Endothelial cell of umbilical vein (primary cell): ENCODE data around the gene CDH2. TPM values are rescaled to one million over a fixed set of nuclear protein-coding genes. Genes with fewer than 3 reads are reported as not detected.

Experiments
- BruUV-seq: library from RNA; stranded (reverse); fragments of 400-500 nt; replicated peaks from 2 replicates; lab custom pipeline; 2021; lab: Mats Ljungman, UMichigan
- CTCF ChIA-PET: fragments of 300-600, 350-600 bp; sonication (Branson Sonifier 250); formaldehyde crosslinking; loops from one replicate; lab custom pipeline; 2021; ENCODE audit warnings: antibody characterized with exemption, inconsistent platforms; lab: Charles Lee
- POLR2A ChIA-PET: fragments of 300-600, 350-600 bp; sonication (Branson Sonifier 250); formaldehyde crosslinking; loops from one replicate; lab custom pipeline; 2021; ENCODE audit warnings: antibody characterized with exemption, inconsistent platforms; lab: Charles Lee
- DNase-seq: peaks from one replicate; pipeline ENCODE4 v3.0.0-alpha.2; 2011; ENCODE audit warnings: low read depth, low spot score
- FAIRE-seq: peaks from 2 replicates; lab custom pipeline; 2011; peaks lifted over from hg19 to GRCh38; lab: Jason Lieb, UNC
- H2AFZ ChIP-seq: 2 replicates; pipeline ENCODE4 v1.6.0; 2012; ENCODE audit warnings: low read depth, low read length, control low read depth, inconsistent platforms
- H3K27ac ChIP-seq: 2 replicates; pipeline ENCODE4 v1.5.1; 2011; ENCODE audit warnings: low read depth, mild to moderate bottlenecking, control low read depth, low read length, moderate library complexity; ENCODE audit not compliant: insufficient read depth
- H3K27me3 ChIP-seq, 2 experiments: 2 replicates each; pipeline versions ENCODE4 v1.6.0 to v1.6.1; 2011; ENCODE audit warnings: low read length in 2 of 2, mixed read lengths in 1 of 2; ENCODE audit not compliant: control insufficient read depth in 2 of 2, insufficient read depth in 2 of 2
- H3K36me3 ChIP-seq, 2 experiments: 2 replicates in 1 of 2; 3 replicates in 1 of 2; pipeline ENCODE4 v1.5.1; 2011; ENCODE audit warnings: low read length in 2 of 2, mild to moderate bottlenecking in 1 of 2, moderate library complexity in 1 of 2; ENCODE audit not compliant: control insufficient read depth in 2 of 2, insufficient read depth in 2 of 2; ENCODE audit errors: extremely low read depth in 1 of 2
- H3K4me1 ChIP-seq: 3 replicates; pipeline ENCODE4 v1.5.1; 2011; ENCODE audit warnings: mild to moderate bottlenecking, low read length; ENCODE audit not compliant: control insufficient read depth, insufficient read depth; ENCODE audit errors: extremely low read depth
- H3K4me2 ChIP-seq: 2 replicates; pipeline ENCODE4 v1.6.1; 2011; ENCODE audit warnings: low read length, control low read depth, mixed read lengths; ENCODE audit not compliant: insufficient read depth
- H3K4me3 ChIP-seq, 3 experiments: fragments of 200-600 bp in 1 of 3; sonication (generic), shearing (Covaris generic) in 1 of 3; replicated peaks in 1 of 3; 2 replicates each; pipeline ENCODE4 v1.5.1; 2011 to 2016; ENCODE audit warnings: control low read depth in 3 of 3, low read length in 3 of 3, mild to moderate bottlenecking in 2 of 3, inconsistent platforms in 1 of 3, low read depth in 1 of 3, moderate library complexity in 1 of 3; ENCODE audit not compliant: insufficient read depth in 1 of 3
- H3K79me2 ChIP-seq: 2 replicates; pipeline ENCODE4 v1.6.0; 2012; ENCODE audit warnings: low read length, inconsistent platforms; ENCODE audit not compliant: control insufficient read depth, insufficient read depth
- H3K9ac ChIP-seq: replicated peaks from 2 replicates; pipeline ENCODE3; 2011; ENCODE audit warnings: low read length, control low read depth; ENCODE audit not compliant: insufficient read depth; ENCODE audit errors: extremely low read depth
- H3K9me1 ChIP-seq: replicated peaks from 3 replicates; pipeline ENCODE4 v1.6.0; 2011; ENCODE audit warnings: mild to moderate bottlenecking, low read length; ENCODE audit not compliant: control insufficient read depth, insufficient read depth; ENCODE audit errors: extremely low read depth
- H3K9me3 ChIP-seq: replicated peaks from 2 replicates; pipeline ENCODE4 v1.5.1; 2012; ENCODE audit warnings: low read length, inconsistent platforms; ENCODE audit not compliant: control insufficient read depth, insufficient read depth
- H4K20me1 ChIP-seq: replicated peaks from 2 replicates; pipeline ENCODE3; 2011; ENCODE audit warnings: mild to moderate bottlenecking, low read length; ENCODE audit not compliant: control insufficient read depth, insufficient read depth; ENCODE audit errors: extremely low read depth
- CTCF ChIP-seq, 2 donors: IDR thresholded peaks; 1 replicate in 1 of 2; 2 replicates in 1 of 2; pipeline ENCODE4 v1.5.1; 2011; ENCODE audit warnings: low read length in 2 of 2, mild to moderate bottlenecking in 2 of 2, moderate library complexity in 2 of 2, control low read depth in 1 of 2, inconsistent platforms in 1 of 2, low read depth in 1 of 2; ENCODE audit not compliant: insufficient read depth in 1 of 2; ENCODE audit errors: extremely low read depth in 1 of 2
- EZH2 ChIP-seq: IDR thresholded peaks from 2 replicates; pipeline ENCODE4 v1.6.1; 2012; ENCODE audit warnings: borderline replicate concordance, low read depth, mild to moderate bottlenecking, moderate library complexity, low read length, inconsistent platforms; ENCODE audit not compliant: severe bottlenecking
- JUN ChIP-seq: IDR thresholded peaks from 2 replicates; pipeline ENCODE4 v1.6.1; 2011; ENCODE audit warnings: borderline replicate concordance, low read depth; ENCODE audit not compliant: insufficient read length, insufficient read depth
- MYC ChIP-seq: IDR thresholded peaks from one replicate; pipeline ENCODE4 v1.6.1; 2011; ENCODE audit warnings: mild to moderate bottlenecking, low read depth, low read length
- dilution Hi-C: fragments of 300-500 bp; cut with MboI; formaldehyde crosslinking; loops from one replicate; pipeline ENCODE4 v1.15.0; 2019; ENCODE audit warnings: low sequenced_read_pairs; ENCODE audit not compliant: extremely low pct_ligation_motif_present
- intact Hi-C: fragments of 100-400 bp; cut with micrococcal nuclease; formaldehyde crosslinking; loops from one replicate; pipeline ENCODE4 v1.10.0; 2022
- polyA plus RNA-seq, 4 experiments: library from polyadenylated mRNA; depleted of rRNA in 3 of 4; stranded (reverse) in 3 of 4; unstranded in 1 of 4; fragments of >200 nt; gene quantifications; 2 replicates each; pipeline versions ENCODE4 v1.2.1 to v1.2.3, GENCODE V29; 2011 to 2012; ENCODE audit warnings: missing spikeins in 1 of 4
- total RNA-seq: library from RNA; stranded (reverse); gene quantifications from 2 replicates; pipeline ENCODE4 v1.2.3, GENCODE V29; 2021

Gene CDH2
- total and polyA plus RNA-seq, 2 donors (not counting 3 experiments of a cell fraction or from before 2014, with no cell fraction given), result 37.6 to 59.5 TPM

- no TSS peak for BruUV-seq
- peak; percentile 40 for FAIRE-seq
- intact Hi-C loops, result no loop called here
Measured at GRCh38 chr18:28181616-28182015, 4.7 kb upstream of the CDH2 start.

More at GRCh38 chr18:28181616-28182015, 4.7 kb upstream of the CDH2 start:
- H3K9me3 ChIP-seq, result no peaks in the 10 kb centered on the region
- H4K20me1 ChIP-seq, result no peaks in the 10 kb centered on the region
- no peaks in the 10 kb centered on the region for H3K9me1 ChIP-seq
- H3K27me3 ChIP-seq, result peaks cover 0 to 1% of the 10 kb centered on the region in 2 experiments
- no peaks in the 10 kb centered on the region for H3K36me3 ChIP-seq
- no peak for DNase-seq
- H3K79me2 ChIP-seq, result no peaks in the 10 kb centered on the region
- no peak overlapping the region for H2AFZ ChIP-seq
- peaks cover 5% of the 10 kb centered on the region for H3K4me1 ChIP-seq
- no peak overlapping the region for H3K27ac ChIP-seq
- CTCF ChIA-PET, result no interaction called here
- POLR2A ChIA-PET, result no interaction called here
- no peak overlapping the region for H3K4me3 ChIP-seq
- H3K9ac ChIP-seq, result no peak overlapping the region
- dilution Hi-C loops, result no loop called here
- H3K4me2 ChIP-seq, result no peak overlapping the region
- TF ChIP-seq JUN (no peak), CTCF (IDR thresholded peaks at IDR 0.05; ENCODE audit: extremely low read depth in 1 of 2, insufficient read depth in 1 of 2, low read depth in 1 of 2, low read length in 2 of 2) (no peak), EZH2 (no peak), MYC (no peak)
